Cardiac atrium fibroblast (primary cell): ENCODE results near the gene STC2. TPM values are rescaled to one million over a fixed set of nuclear protein-coding genes. Genes with fewer than 3 reads are reported as not detected.

Experiments used
- total RNA-seq: library from RNA; depleted of rRNA; stranded (reverse); fragments of >200 nt; gene quantifications from 2 replicates; pipeline ENCODE4 v1.2.3, GENCODE V29; 2015

STC2 gene
- total RNA-seq = 510 and 514 TPM in 2 replicates

GRCh38 chr5:173327948-173328843, at the start of gene STC2:
STC2 (minus strand) TSS chr5:173328414; CDS start chr5:173328193, 221 bp downstream.

Other genes starting within 250 kb of the STC2 start
- 14.8 and 18.8 TPM in 2 replicates for gene BNIP1, start 183.9 kb downstream of the STC2 start, total RNA-seq
- 4.5 and 20.9 TPM in 2 replicates for gene NKX2-5, start 93.2 kb downstream of the STC2 start, total RNA-seq